Cardiac fibroblast (primary cell): ENCODE results near the gene CRADD.

Experiments used
- DNase-seq, 2 donors: peaks; one replicate each; pipeline versions ENCODE4 v3.0.0 to v3.0.0-alpha.2; 2010; ENCODE audit warnings: low read depth in 2 of 2
- H3K4me3 ChIP-seq, 2 donors: replicated peaks in 1 of 2; 1 replicate in 1 of 2; 2 replicates in 1 of 2; pipeline ENCODE4 v1.5.1; 2011; ENCODE audit warnings: low read depth in 2 of 2, low read length in 2 of 2, mild to moderate bottlenecking in 2 of 2, moderate library complexity in 1 of 2
- CTCF ChIP-seq: IDR thresholded peaks from one replicate; pipeline ENCODE4 v1.5.1; 2011; ENCODE audit warnings: low read depth, mild to moderate bottlenecking, low read length, inconsistent platforms

Gene CRADD

GRCh38 chr12:93737457-93738198, 60.5 kb downstream of the CRADD start:
- TF ChIP-seq CTCF, result no peak
- no peak overlapping the region for H3K4me3 ChIP-seq
- DNase-seq, result no peak

GRCh38 chr12:93738199-93739058, 61.3 kb downstream of the CRADD start:
- peak in 1 of 2 donors; percentile 9 for DNase-seq
- no peak overlapping the region for H3K4me3 ChIP-seq
- TF ChIP-seq CTCF, result no peak

- DNase-seq, result peak; percentile 25 to 81
- no peak for TF ChIP-seq CTCF
- H3K4me3 ChIP-seq, result peak overlapping the region in 1 of 2 donors; percentile 26
Observed at GRCh38 chr12:93740751-93741150, 63.6 kb downstream of the CRADD start.

GRCh38 chr12:93741659-93742109, 64.5 kb downstream of the CRADD start:
- peak overlapping the region; percentile 30 to 64 for H3K4me3 ChIP-seq
- TF ChIP-seq CTCF, result no peak
- DNase-seq, result no peak

- peak; percentile 67 to 85 for DNase-seq
- H3K4me3 ChIP-seq, result peak overlapping the region; percentile 46 to 64
- peak; percentile 26 for TF ChIP-seq CTCF
Observed at GRCh38 chr12:93742110-93742934, 65.1 kb downstream of the CRADD start.

GRCh38 chr12:93743229-93743998, 66.2 kb downstream of the CRADD start:
- H3K4me3 ChIP-seq, result no peak overlapping the region
- TF ChIP-seq CTCF, result no peak
- DNase-seq, result no peak
